Hepatocyte (in vitro differentiated cells): ENCODE measurements around the gene CAT. TPM values are rescaled to one million over a fixed set of nuclear protein-coding genes. Genes with fewer than 3 reads are reported as not detected.

Source experiments
- DNase-seq: peaks from one replicate; pipeline ENCODE4 v3.0.0-alpha.2; 2016; ENCODE audit warnings: low spot score
- H2AFZ ChIP-seq: fragments of 200-600 bp; sonication (generic); 2 replicates; pipeline ENCODE4 v1.6.0; 2016; ENCODE audit warnings: antibody characterized with exemption, mild to moderate bottlenecking
- H3K27ac ChIP-seq: fragments of 200-600 bp; sonication (generic); 2 replicates; pipeline ENCODE4 v1.5.1; 2016; ENCODE audit warnings: mild to moderate bottlenecking
- H3K27me3 ChIP-seq: fragments of 200-600 bp; sonication (generic); 2 replicates; pipeline ENCODE4 v1.6.1; 2016
- H3K36me3 ChIP-seq: fragments of 200-600 bp; sonication (generic); replicated peaks from 2 replicates; pipeline ENCODE4 v1.5.1; 2016; ENCODE audit warnings: low read depth; ENCODE audit not compliant: insufficient read depth
- H3K4me1 ChIP-seq: fragments of 200-600 bp; sonication (generic); 2 replicates; pipeline ENCODE4 v1.5.1; 2016; ENCODE audit warnings: mild to moderate bottlenecking, moderate library complexity; ENCODE audit not compliant: insufficient read depth
- H3K4me2 ChIP-seq: fragments of 200-600 bp; sonication (generic); 2 replicates; pipeline ENCODE4 v1.6.0; 2016
- H3K4me3 ChIP-seq: fragments of 200-600 bp; sonication (generic); 2 replicates; pipeline ENCODE4 v1.5.1; 2016; ENCODE audit warnings: mild to moderate bottlenecking
- H3K79me2 ChIP-seq: fragments of 200-600 bp; sonication (generic); 2 replicates; pipeline ENCODE4 v1.6.0; 2017; ENCODE audit warnings: mild to moderate bottlenecking
- H3K9me2 ChIP-seq: fragments of 200-600 bp; sonication (generic); replicated peaks from 2 replicates; pipeline ENCODE4 v1.6.0; 2017; ENCODE audit warnings: mild to moderate bottlenecking; ENCODE audit not compliant: insufficient read depth
- H3K9me3 ChIP-seq: fragments of 200-600 bp; sonication (generic); 2 replicates; pipeline ENCODE4 v1.5.1; 2016; ENCODE audit warnings: low read depth, mild to moderate bottlenecking
- H4K20me1 ChIP-seq: fragments of 200-600 bp; sonication (generic); 2 replicates; pipeline ENCODE4 v1.6.0; 2016; ENCODE audit warnings: mild to moderate bottlenecking; ENCODE audit not compliant: insufficient read depth, poor library complexity, severe bottlenecking
- EZH2 ChIP-seq: fragments of 200-600 bp; sonication (generic); IDR thresholded peaks from 2 replicates; pipeline ENCODE4 v1.6.1; 2016; ENCODE audit warnings: antibody characterized with exemption, mild to moderate bottlenecking, borderline replicate concordance
- EZH2phosphoT487 ChIP-seq: fragments of 200-600 bp; sonication (generic); IDR thresholded peaks from one replicate; pipeline ENCODE4 v1.6.1; 2018; ENCODE audit warnings: antibody characterized with exemption, mild to moderate bottlenecking, low read depth, moderate library complexity; ENCODE audit not compliant: unreplicated experiment, severe bottlenecking
- WGBS: methylation state at CpG from one replicate; pipeline ENCODE4 v1.1.6; 2016; ENCODE audit warnings: low lambda C conversion rate; ENCODE audit errors: missing lambda C conversion rate; 5-methylcytosine and 5-hydroxymethylcytosine counted together
- polyA plus RNA-seq: library from polyadenylated mRNA; unstranded; fragments of >200 nt; fragmentation: Nextera tagmentation; extraction: Ambion mirVana; gene quantifications from 2 replicates; pipeline ENCODE4 v1.2.1, GENCODE V29; 2016
- total RNA-seq: library from RNA; depleted of rRNA; stranded (reverse); fragments of >200 nt; gene quantifications from 2 replicates; pipeline ENCODE4 v1.2.3, GENCODE V29; 2014
- TF ChIP-seq, protein P1 (sequence below): fragments of 200-600 bp; sonication (generic); IDR thresholded peaks from 2 replicates; pipeline ENCODE4 v1.5.1; 2016; ENCODE audit warnings: antibody characterized with exemption, mild to moderate bottlenecking; ENCODE audit not compliant: poor library complexity

Gene CAT
- total and polyA plus RNA-seq, 2 experiments from 2014 or later: 0.47 TPM; not detected in 1

DNA sequence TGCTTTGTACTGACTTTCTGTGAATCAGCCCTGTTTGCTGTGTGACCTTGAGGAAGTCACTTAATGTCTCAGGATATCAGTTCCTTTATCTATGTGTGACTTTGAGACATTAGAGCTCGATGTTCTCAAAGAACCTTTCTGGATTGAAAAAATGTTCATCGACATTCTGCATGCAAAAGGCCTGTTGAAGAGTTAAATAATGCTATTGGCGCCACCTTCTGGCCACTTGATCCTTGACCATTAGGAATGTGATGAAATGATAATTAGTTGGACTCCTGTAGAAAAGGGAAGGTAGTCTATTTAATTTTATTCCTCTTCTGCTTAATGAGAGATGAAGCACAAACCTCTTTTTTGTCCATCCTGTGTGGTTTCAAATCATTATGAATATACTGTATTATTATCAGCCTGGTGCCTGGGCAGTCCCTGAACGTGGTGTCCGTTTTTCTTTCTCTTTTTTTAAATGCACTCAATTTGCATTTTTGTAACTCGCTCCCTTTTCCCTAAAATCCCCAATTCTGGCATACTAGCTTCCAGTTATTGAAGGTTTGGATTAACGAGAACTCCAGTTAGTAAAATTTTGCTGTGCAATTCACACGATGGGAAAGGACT lies 54.2 kb downstream of the CAT start:
- H3K27ac ChIP-seq: no peak overlapping the region
- 56% methylated on average over 8 of the region's 8 CpGs for WGBS

DNA sequence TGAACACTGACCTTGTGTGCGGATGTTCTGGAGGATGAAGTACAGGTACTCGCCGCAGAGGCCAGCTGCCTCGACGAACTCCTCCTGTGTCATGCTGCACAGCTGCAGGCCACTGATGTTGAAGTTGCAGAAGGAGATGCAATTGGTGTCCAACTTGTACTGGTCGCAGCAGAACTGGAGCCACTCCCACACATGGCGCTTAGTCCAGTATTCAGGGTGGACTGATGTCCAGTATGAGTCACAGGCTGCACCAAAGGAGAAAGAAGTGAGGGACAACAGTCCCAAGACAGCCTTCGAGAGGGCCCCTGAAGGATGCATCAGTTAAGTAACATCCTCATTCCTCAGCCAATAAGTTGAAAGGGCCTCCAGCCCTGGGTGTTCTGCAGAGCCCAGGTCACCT lies 54.7 kb downstream of the CAT start:
- Histone ChIP-seq H3K27me3 (no peaks in the 10 kb centered on the region), H3K4me1 (no peaks in the 10 kb centered on the region), H3K9me2 (no peaks in the 10 kb centered on the region), H3K9me3 (no peaks in the 10 kb centered on the region), H2AFZ (no peak overlapping the region), H3K4me2 (no peak overlapping the region), H3K4me3 (no peak overlapping the region), H3K27ac (no peak overlapping the region), H4K20me1 (no peaks in the 10 kb centered on the region), H3K79me2 (no peaks in the 10 kb centered on the region), H3K36me3 (no peaks in the 10 kb centered on the region)
- TF ChIP-seq EZH2phosphoT487 (no peak), EZH2 (no peak)
- TF ChIP-seq, protein P1, sequence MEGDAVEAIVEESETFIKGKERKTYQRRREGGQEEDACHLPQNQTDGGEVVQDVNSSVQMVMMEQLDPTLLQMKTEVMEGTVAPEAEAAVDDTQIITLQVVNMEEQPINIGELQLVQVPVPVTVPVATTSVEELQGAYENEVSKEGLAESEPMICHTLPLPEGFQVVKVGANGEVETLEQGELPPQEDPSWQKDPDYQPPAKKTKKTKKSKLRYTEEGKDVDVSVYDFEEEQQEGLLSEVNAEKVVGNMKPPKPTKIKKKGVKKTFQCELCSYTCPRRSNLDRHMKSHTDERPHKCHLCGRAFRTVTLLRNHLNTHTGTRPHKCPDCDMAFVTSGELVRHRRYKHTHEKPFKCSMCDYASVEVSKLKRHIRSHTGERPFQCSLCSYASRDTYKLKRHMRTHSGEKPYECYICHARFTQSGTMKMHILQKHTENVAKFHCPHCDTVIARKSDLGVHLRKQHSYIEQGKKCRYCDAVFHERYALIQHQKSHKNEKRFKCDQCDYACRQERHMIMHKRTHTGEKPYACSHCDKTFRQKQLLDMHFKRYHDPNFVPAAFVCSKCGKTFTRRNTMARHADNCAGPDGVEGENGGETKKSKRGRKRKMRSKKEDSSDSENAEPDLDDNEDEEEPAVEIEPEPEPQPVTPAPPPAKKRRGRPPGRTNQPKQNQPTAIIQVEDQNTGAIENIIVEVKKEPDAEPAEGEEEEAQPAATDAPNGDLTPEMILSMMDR: no peak
- 85% methylated on average over 8 of the region's 8 CpGs for WGBS
- DNase-seq: no peak

More for the DNA sequence above, 54.2 kb downstream of the CAT start:
- H3K4me3 ChIP-seq: no peak overlapping the region
- H2AFZ ChIP-seq: no peak overlapping the region
- H3K79me2 ChIP-seq: no peaks in the 10 kb centered on the region
- no peaks in the 10 kb centered on the region for H3K36me3 ChIP-seq
- H3K9me3 ChIP-seq: no peaks in the 10 kb centered on the region
- no peaks in the 10 kb centered on the region for H3K27me3 ChIP-seq
- H3K4me2 ChIP-seq: no peak overlapping the region
- peak; percentile 78 for DNase-seq
- H3K9me2 ChIP-seq: no peaks in the 10 kb centered on the region
- no peaks in the 10 kb centered on the region for H4K20me1 ChIP-seq
- H3K4me1 ChIP-seq: no peaks in the 10 kb centered on the region
- TF ChIP-seq EZH2: no peak
- TF ChIP-seq, protein P1: peak; percentile 85

DNA sequence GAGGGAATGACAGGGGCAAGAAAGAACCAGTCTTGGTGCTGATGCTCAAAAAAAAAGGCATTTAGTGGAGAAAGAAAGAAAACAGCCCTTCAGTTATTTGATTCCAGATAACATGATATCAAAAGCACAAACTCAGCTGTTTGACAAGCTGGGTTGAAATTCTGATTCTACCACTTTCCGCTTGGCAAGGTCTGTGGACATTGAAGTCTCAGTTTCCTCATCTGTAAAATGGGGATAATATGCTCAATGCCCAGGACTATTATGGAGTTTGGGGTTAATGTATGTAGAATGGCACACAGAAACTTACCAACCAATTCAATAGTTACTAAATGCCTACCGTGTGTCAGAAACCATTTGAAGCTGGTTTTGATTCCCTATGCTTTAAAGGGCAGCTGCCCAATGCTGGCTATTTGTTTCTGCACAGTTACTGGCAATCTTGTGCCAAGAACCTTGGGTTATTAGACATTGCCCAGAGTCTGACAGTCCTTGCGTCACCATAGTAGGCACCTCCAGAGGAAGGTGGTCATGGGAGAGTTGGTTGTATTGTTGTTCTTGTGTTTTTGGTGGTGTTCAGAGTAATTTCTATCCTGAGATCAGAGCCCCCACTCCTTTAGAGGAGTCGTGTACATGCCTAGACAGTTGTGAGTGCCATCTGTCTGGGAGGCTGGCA lies 55.3 kb downstream of the CAT start:
- no peaks in the 10 kb centered on the region for H3K36me3 ChIP-seq
- no peaks in the 10 kb centered on the region for H3K4me1 ChIP-seq
- WGBS: 79% methylated on average over 4 of the region's 4 CpGs
- H3K4me2 ChIP-seq: no peak overlapping the region
- no peaks in the 10 kb centered on the region for H3K9me2 ChIP-seq
- H4K20me1 ChIP-seq: no peaks in the 10 kb centered on the region
- H2AFZ ChIP-seq: no peak overlapping the region
- H3K27ac ChIP-seq: no peak overlapping the region
- no peak for TF ChIP-seq EZH2phosphoT487
- no peak for TF ChIP-seq EZH2
- no peak for DNase-seq
- H3K79me2 ChIP-seq: no peaks in the 10 kb centered on the region
- H3K4me3 ChIP-seq: no peak overlapping the region
- no peaks in the 10 kb centered on the region for H3K27me3 ChIP-seq
- H3K9me3 ChIP-seq: no peaks in the 10 kb centered on the region

DNA sequence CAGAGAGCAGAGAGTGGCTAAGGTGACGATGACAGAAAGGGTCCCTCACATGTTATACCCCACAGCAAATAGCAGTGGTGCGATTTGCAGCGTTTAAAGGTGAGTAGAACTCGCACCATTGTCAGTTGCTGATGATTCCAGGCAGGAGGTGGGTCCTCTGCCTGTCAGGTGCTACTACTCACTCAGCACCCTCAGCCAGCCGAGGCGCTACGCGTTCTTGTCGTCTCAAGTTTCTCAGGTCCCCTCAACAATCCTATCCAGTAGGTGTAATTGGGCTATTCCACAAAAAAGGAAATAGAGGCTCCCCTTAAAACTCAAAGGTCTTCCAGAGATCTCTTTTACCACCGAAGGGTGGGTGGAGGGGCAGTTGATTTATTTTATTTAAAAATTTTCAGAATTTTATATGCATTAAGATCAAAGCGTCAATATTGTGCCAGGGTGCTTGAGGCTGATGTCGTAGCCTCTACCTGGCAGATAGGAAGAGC lies 56.5 kb downstream of the CAT start:
- 88% methylated on average over 12 of the region's 12 CpGs for WGBS

More for the DNA sequence above, 56.5 kb downstream of the CAT start:
- no peak overlapping the region for H3K27ac ChIP-seq
- no peaks in the 10 kb centered on the region for H3K36me3 ChIP-seq
- no peaks in the 10 kb centered on the region for H3K79me2 ChIP-seq
- no peak overlapping the region for H2AFZ ChIP-seq
- H3K4me1 ChIP-seq: no peaks in the 10 kb centered on the region
- H3K4me2 ChIP-seq: no peak overlapping the region
- H3K9me2 ChIP-seq: no peaks in the 10 kb centered on the region
- H3K9me3 ChIP-seq: no peaks in the 10 kb centered on the region
- DNase-seq: no peak
- no peaks in the 10 kb centered on the region for H4K20me1 ChIP-seq
- TF ChIP-seq, protein P1: no peak
- TF ChIP-seq EZH2 (no peak), EZH2phosphoT487 (no peak)
- no peak overlapping the region for H3K4me3 ChIP-seq
- no peaks in the 10 kb centered on the region for H3K27me3 ChIP-seq
